ENCODE results near the gene GPC5.

Gene GPC5

DNA sequence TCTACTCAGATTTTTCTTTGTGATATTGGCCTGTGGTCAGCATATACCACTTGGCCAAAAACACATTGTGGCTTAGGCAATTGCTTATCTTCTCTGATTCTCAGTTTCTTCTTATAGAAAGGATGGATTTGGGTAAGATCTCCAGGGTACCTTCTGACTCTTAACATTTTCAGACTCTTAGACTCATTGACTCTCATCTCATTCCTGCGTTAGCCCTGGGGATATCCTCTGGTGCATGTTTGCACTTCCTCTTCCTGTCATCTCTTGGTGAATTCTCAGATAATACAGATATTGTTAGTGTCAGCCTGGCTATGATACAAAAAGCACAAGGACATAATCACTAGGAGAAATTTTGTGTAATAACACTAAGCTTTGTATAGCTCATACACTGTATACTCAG lies 1335.6 kb downstream of the GPC5 start:
- TF ChIP-seq ZBTB7A (IDR thresholded peaks at IDR 0.05; ENCODE audit: low read depth) (no peak), CREB1 (IDR thresholded peaks at IDR 0.05; ENCODE audit: low read depth) (no peak)

DNA sequence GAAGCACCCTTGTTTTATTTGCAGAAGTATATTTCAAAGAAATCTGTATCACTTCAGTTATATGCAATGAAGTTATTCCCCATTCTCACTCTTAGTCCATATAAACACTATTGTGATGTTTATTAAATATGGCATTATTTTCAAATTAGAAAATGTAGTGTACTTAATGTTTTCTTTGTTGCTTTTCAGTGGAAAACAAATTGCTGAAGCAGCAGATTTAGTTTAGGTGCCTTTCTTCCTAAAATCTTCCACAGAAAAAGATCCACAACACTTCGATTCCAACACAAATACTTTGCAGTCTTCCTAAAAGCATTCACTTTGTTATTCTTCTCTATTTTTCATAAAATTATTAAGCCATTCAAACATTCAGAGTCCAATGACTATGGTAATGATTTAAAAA lies 1336.1 kb downstream of the GPC5 start:
- TF ChIP-seq CEBPB (IDR thresholded peaks at IDR 0.05) (no peak), FOXM1 (IDR thresholded peaks at IDR 0.05; ENCODE audit: borderline replicate concordance, low read depth) (no peak), EP300 (IDR thresholded peaks at IDR 0.05; ENCODE audit: borderline replicate concordance) (no peak), TAF1 (IDR thresholded peaks at IDR 0.05; ENCODE audit: low read depth) (no peak), TEAD4 (IDR thresholded peaks at IDR 0.05) (no peak), ZBTB7A (IDR thresholded peaks at IDR 0.05; ENCODE audit: low read depth) (no peak), CREB1 (IDR thresholded peaks at IDR 0.05; ENCODE audit: low read depth) (no peak), RAD21 (IDR thresholded peaks at IDR 0.05; ENCODE audit: low read depth) (no peak), NFIC (IDR thresholded peaks at IDR 0.05) (no peak), EGR1 (IDR thresholded peaks at IDR 0.05) (no peak), TCF12 (IDR thresholded peaks at IDR 0.05; ENCODE audit: low read depth) (no peak), YY1 (IDR thresholded peaks at IDR 0.05; ENCODE audit: low read depth) (no peak)
- TF ChIP-seq, protein P1, sequence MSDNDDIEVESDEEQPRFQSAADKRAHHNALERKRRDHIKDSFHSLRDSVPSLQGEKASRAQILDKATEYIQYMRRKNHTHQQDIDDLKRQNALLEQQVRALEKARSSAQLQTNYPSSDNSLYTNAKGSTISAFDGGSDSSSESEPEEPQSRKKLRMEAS (IDR thresholded peaks at IDR 0.05) = no peak
- TF ChIP-seq, protein P2, sequence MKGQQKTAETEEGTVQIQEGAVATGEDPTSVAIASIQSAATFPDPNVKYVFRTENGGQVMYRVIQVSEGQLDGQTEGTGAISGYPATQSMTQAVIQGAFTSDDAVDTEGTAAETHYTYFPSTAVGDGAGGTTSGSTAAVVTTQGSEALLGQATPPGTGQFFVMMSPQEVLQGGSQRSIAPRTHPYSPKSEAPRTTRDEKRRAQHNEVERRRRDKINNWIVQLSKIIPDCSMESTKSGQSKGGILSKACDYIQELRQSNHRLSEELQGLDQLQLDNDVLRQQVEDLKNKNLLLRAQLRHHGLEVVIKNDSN (IDR thresholded peaks at IDR 0.05) = no peak
- TF ChIP-seq, protein P3, sequence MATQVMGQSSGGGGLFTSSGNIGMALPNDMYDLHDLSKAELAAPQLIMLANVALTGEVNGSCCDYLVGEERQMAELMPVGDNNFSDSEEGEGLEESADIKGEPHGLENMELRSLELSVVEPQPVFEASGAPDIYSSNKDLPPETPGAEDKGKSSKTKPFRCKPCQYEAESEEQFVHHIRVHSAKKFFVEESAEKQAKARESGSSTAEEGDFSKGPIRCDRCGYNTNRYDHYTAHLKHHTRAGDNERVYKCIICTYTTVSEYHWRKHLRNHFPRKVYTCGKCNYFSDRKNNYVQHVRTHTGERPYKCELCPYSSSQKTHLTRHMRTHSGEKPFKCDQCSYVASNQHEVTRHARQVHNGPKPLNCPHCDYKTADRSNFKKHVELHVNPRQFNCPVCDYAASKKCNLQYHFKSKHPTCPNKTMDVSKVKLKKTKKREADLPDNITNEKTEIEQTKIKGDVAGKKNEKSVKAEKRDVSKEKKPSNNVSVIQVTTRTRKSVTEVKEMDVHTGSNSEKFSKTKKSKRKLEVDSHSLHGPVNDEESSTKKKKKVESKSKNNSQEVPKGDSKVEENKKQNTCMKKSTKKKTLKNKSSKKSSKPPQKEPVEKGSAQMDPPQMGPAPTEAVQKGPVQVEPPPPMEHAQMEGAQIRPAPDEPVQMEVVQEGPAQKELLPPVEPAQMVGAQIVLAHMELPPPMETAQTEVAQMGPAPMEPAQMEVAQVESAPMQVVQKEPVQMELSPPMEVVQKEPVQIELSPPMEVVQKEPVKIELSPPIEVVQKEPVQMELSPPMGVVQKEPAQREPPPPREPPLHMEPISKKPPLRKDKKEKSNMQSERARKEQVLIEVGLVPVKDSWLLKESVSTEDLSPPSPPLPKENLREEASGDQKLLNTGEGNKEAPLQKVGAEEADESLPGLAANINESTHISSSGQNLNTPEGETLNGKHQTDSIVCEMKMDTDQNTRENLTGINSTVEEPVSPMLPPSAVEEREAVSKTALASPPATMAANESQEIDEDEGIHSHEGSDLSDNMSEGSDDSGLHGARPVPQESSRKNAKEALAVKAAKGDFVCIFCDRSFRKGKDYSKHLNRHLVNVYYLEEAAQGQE (IDR thresholded peaks at IDR 0.05; ENCODE audit: low read depth) = no peak

DNA sequence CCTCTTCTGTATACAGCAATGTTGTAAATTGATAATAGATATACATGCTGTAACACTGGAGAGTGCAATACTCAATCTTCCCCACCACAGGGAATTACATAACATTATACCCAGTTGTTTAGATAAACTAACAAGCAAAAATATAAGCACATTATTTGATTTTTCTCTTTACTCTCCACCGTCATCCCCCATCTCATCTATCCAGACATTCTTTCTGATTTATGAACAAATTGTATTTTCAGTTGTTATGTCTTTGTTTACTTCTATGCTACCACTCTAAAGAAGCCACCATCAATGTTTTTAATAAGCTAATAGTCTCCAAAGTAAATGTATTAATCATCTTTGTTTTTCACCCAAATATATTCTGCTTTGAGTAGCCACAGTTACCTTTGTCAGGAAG lies 1337.5 kb downstream of the GPC5 start:
- no peak for TF ChIP-seq YY1 (IDR thresholded peaks at IDR 0.05; ENCODE audit: low read depth)
- no peak for TF ChIP-seq RAD21 (IDR thresholded peaks at IDR 0.05; ENCODE audit: low read depth)
- TF ChIP-seq, protein P1 (IDR thresholded peaks at IDR 0.05) = no peak
- TF ChIP-seq NFIC (IDR thresholded peaks at IDR 0.05) = no peak
- no peak for TF ChIP-seq EP300 (IDR thresholded peaks at IDR 0.05; ENCODE audit: borderline replicate concordance)
- no peak for TF ChIP-seq EGR1 (IDR thresholded peaks at IDR 0.05)
- TF ChIP-seq, protein P3 (IDR thresholded peaks at IDR 0.05; ENCODE audit: low read depth) = no peak

DNA sequence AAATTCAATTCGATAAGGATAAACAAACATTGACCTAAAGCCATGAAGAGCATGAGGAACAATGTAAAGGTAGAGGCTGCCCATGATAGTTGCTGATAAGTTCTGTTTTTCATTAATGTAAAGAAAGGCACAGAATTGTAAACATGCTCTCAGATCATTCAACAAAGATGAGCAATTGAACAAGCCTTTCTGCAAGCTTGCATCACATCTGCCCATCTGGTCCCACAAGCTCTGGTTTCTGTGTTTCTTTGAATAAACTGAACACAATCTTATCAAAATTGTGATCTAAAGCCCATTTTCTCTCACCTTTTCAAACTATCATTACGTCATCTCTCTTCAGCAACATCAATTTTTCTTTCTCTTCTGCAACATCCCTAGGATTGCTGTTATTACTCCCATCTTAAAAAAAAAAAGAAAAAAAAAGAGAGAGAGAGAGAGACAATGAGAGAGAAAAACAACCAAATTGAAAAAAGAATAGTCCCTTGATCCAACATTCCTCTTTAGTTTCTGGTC lies 1340.9 kb downstream of the GPC5 start:
- no peak for TF ChIP-seq TCF12 (IDR thresholded peaks at IDR 0.05; ENCODE audit: low read depth)
- TF ChIP-seq TEAD4 (IDR thresholded peaks at IDR 0.05) = no peak
- TF ChIP-seq CEBPB (IDR thresholded peaks at IDR 0.05) = no peak
- TF ChIP-seq CREB1 (IDR thresholded peaks at IDR 0.05; ENCODE audit: low read depth) = no peak
- TF ChIP-seq, protein P2 (IDR thresholded peaks at IDR 0.05) = no peak
- TF ChIP-seq EGR1 (IDR thresholded peaks at IDR 0.05) = no peak
- TF ChIP-seq FOXM1 (IDR thresholded peaks at IDR 0.05; ENCODE audit: borderline replicate concordance, low read depth) = no peak
- TF ChIP-seq TAF1 (IDR thresholded peaks at IDR 0.05; ENCODE audit: low read depth) = no peak
- TF ChIP-seq NFIC (IDR thresholded peaks at IDR 0.05) = no peak
- TF ChIP-seq, protein P3 (IDR thresholded peaks at IDR 0.05; ENCODE audit: low read depth) = no peak
- TF ChIP-seq YY1 (IDR thresholded peaks at IDR 0.05; ENCODE audit: low read depth) = no peak
- TF ChIP-seq ZBTB7A (IDR thresholded peaks at IDR 0.05; ENCODE audit: low read depth) = no peak
- no peak for TF ChIP-seq EP300 (IDR thresholded peaks at IDR 0.05; ENCODE audit: borderline replicate concordance)
- no peak for TF ChIP-seq RAD21 (IDR thresholded peaks at IDR 0.05; ENCODE audit: low read depth)

DNA sequence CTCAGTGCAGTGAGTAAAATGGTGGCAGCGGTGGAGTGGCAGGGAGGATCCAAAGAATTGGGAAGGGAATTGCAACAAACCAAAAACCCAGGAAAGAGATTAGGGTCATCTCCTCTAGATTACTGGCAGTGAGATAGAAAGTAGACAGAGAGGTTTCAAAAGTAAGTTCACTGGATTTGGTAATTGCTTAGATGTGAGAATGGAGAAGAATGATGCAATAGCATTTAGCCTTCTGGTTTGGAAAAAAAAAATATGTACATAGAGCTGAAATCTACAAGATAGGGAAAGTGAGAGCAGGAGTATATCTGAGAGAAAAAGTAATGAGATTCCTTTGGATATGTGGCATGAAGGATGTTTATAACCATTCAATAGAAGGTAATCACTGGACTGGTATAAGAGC lies 1345.6 kb downstream of the GPC5 start:
- TF ChIP-seq, protein P2 (IDR thresholded peaks at IDR 0.05) = no peak
- TF ChIP-seq EP300 (IDR thresholded peaks at IDR 0.05; ENCODE audit: borderline replicate concordance) = no peak
- TF ChIP-seq, protein P1 (IDR thresholded peaks at IDR 0.05) = no peak
- TF ChIP-seq, protein P3 (IDR thresholded peaks at IDR 0.05; ENCODE audit: low read depth) = no peak
- TF ChIP-seq TAF1 (IDR thresholded peaks at IDR 0.05; ENCODE audit: low read depth) = no peak
- no peak for TF ChIP-seq ZBTB7A (IDR thresholded peaks at IDR 0.05; ENCODE audit: low read depth)
